Muscle of leg (tissue), 11 donors: ENCODE results near the gene GGTA1. TPM values are rescaled to one million over a fixed set of nuclear protein-coding genes. Genes with fewer than 3 reads are reported as not detected.
A peak's percentile ranks its signal among the peaks of the same experiment; 100 is the strongest.
"Not testable (repeated sequence)": the region's sequence is repeated elsewhere in the genome, so short reads cannot be mapped to it uniquely, and the experiment has no call there.

Experiments
- DNase-seq: peaks from one replicate; pipeline ENCODE4 v3.0.0; 2013
- H3K27ac ChIP-seq: one replicate; pipeline ENCODE4 v1.5.1; 2013; ENCODE audit warnings: mild to moderate bottlenecking, low read length, control low read depth
- H3K27me3 ChIP-seq: one replicate; pipeline ENCODE4 v1.6.1; 2013; ENCODE audit warnings: low read length; ENCODE audit not compliant: control insufficient read depth, insufficient read depth
- H3K36me3 ChIP-seq: one replicate; pipeline ENCODE4 v1.6.1; 2013; ENCODE audit warnings: low read length; ENCODE audit not compliant: control insufficient read depth, insufficient read depth
- H3K4me1 ChIP-seq: one replicate; pipeline ENCODE4 v1.6.1; 2013; ENCODE audit warnings: low read length; ENCODE audit not compliant: control insufficient read depth, insufficient read depth
- H3K4me3 ChIP-seq: one replicate; pipeline ENCODE4 v1.5.1; 2013; ENCODE audit warnings: low read length, control low read depth
- H3K9me3 ChIP-seq: replicated peaks from 2 replicates; pipeline ENCODE4 v1.6.1; 2013; ENCODE audit warnings: low read depth, low read length; ENCODE audit not compliant: control insufficient read depth
- WGBS: methylation state at CpG from one replicate; pipeline ENCODE4 v1.1.5; 2013; ENCODE audit warnings: missing lambda C conversion rate; ENCODE audit not compliant: insufficient coverage; 5-methylcytosine and 5-hydroxymethylcytosine counted together
- polyA plus RNA-seq, 8 donors: library from polyadenylated mRNA; unstranded; fragments of 120-200 nt; gene quantifications; one replicate each; pipeline versions ENCODE4 v1.2.1 to v1.2.3, GENCODE V29; 2013; ENCODE audit warnings: inconsistent platforms in 1 of 8, low replicate concordance in 1 of 8; ENCODE audit not compliant: insufficient read length in 8 of 8, insufficient read depth in 1 of 8
- total RNA-seq: library from RNA; stranded (reverse); fragments of 120-200 nt; gene quantifications from one replicate; pipeline ENCODE4 v1.2.4, GENCODE V29; 2013

The GGTA1 gene
- total and polyA plus RNA-seq, 9 donors = 8.6 to 14.7 (median 10.4) TPM

DNA sequence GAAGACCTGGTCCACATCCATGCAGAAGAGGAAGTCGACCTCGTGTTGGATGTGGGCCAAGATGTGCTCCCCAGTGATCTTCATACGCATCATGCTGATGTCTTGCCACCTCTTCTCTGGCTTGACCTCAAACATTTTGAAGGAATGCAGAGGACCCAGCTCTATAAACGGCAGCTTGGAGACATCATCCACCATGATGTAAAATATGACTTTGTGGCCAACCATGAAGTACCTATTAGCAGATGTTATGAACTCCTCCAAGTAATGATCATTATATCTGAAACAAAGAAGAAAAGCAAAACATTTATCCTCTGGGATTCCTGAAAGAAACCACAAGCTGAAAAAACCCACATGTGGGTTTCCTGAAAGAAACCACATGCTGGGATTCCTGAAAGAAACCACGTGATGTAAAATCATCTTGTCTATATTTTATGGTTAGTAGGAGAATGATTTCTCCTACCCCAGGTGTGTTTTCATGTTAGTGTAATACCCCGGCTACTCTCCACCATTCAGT, 52.3 kb downstream of the GGTA1 start:
- WGBS = 45% methylated on average over 3 of the region's 6 CpGs

DNA sequence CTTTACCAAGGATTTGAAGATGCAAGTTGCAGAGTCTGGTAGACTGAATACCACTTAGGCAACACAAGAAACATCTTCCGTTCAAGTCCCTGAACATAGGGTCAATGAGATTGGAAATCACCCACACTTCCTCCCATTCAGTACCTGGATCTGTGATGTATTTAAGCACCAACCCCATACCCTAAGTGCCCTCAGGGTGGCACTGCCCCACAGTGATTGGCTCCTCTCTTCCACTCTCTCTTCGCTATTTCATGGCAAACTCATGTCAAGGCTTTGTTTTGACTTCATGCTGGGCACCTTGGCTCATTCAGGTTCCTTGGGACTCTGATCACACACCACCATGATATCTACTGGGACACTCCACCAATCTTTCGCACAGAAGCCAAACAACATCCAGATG, 53.7 kb downstream of the GGTA1 start:
- no peaks in the 10 kb centered on the region for H3K4me1 ChIP-seq
- 100% methylated on average over 2 of the region's 3 CpGs for WGBS
- H3K27ac ChIP-seq = no peak overlapping the region
- DNase-seq = no peak
- H3K9me3 ChIP-seq = no peaks in the 10 kb centered on the region
- no peaks in the 10 kb centered on the region for H3K36me3 ChIP-seq
- no peaks in the 10 kb centered on the region for H3K27me3 ChIP-seq
- H3K4me3 ChIP-seq = no peak overlapping the region

More for the DNA sequence above, 52.3 kb downstream of the GGTA1 start:
- Histone ChIP-seq H3K4me3 (no peak overlapping the region), H3K36me3 (no peaks in the 10 kb centered on the region), H3K27ac (no peak overlapping the region), H3K27me3 (no peaks in the 10 kb centered on the region), H3K9me3 (no peaks in the 10 kb centered on the region), H3K4me1 (no peaks in the 10 kb centered on the region)
- no peak for DNase-seq

DNA sequence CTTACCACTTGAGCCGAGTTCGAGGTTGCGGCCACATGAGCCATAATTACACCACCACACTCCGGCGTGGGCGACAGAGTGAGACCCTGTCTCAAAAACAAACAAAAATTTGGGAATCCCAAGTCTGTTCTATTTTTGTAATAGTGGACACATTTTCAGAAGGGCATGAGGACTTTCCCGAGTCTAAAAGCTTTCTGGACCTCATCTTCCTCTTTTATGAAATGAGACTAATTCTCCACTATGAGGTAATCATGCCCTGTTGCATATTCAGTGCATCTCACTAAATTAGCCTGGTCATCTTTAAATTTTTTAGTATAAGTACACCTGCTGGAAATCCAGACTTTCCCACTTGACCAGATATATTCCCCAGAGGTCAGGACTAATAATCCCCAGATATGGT, 55.7 kb downstream of the GGTA1 start:
- no peak for DNase-seq
- Histone ChIP-seq H3K9me3 (no peaks in the 10 kb centered on the region), H3K27ac (no peak overlapping the region), H3K36me3 (no peaks in the 10 kb centered on the region), H3K4me3 (no peak overlapping the region), H3K4me1 (no peaks in the 10 kb centered on the region), H3K27me3 (no peaks in the 10 kb centered on the region)
- WGBS = no CpG with 5 or more reads among the region's 7 CpGs

GRCh38 chr9:121441165-121441564, 58.5 kb downstream of the GGTA1 start:
- Histone ChIP-seq H3K27ac (no peak overlapping the region), H3K4me1 (no peaks in the 10 kb centered on the region), H3K36me3 (no peaks in the 10 kb centered on the region), H3K9me3 (no peaks in the 10 kb centered on the region), H3K4me3 (no peak overlapping the region), H3K27me3 (no peaks in the 10 kb centered on the region)
- no peak for DNase-seq
- 100% methylated on average over 1 of the region's 1 CpG for WGBS

GRCh38 chr9:121439711-121440664, 59.7 kb downstream of the GGTA1 start:
- Histone ChIP-seq H3K27me3 (no peaks in the 10 kb centered on the region), H3K4me1 (no peaks in the 10 kb centered on the region), H3K4me3 (no peak overlapping the region), H3K36me3 (no peaks in the 10 kb centered on the region), H3K9me3 (no peaks in the 10 kb centered on the region), H3K27ac (no peak overlapping the region)
- 60% methylated on average over 4 of the region's 8 CpGs for WGBS
- DNase-seq = peak; percentile 52

DNA sequence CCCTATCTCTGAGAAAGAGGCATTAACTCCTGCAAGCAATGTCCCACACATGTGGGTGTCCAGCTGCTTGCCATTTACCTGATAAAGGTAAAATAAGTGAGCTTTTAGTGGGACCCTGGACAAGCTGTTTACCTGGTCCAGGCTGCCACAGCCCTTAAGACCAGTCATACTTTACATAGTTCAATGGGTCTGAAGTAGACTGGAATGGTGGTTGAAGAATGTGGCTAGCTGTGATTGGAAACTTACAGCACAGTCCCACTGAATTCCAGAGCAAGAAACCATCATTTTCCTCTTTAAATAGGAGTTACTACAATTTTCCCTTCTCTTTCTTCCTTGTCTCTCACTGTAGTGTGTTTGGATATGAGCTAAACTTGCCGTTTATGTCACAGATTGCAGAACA, 60.6 kb downstream of the GGTA1 start:
- DNase-seq = no peak
- Histone ChIP-seq H3K36me3 (no peaks in the 10 kb centered on the region), H3K4me3 (no peak overlapping the region), H3K27me3 (no peaks in the 10 kb centered on the region), H3K9me3 (no peaks in the 10 kb centered on the region), H3K4me1 (no peaks in the 10 kb centered on the region), H3K27ac (no peak overlapping the region)
- no CpG with 5 or more reads among the region's 1 CpG for WGBS

GRCh38 chr9:121437891-121438290, 61.8 kb downstream of the GGTA1 start:
- no peak overlapping the region for H3K27ac ChIP-seq
- no peak for DNase-seq
- no peak overlapping the region for H3K4me3 ChIP-seq
- no CpG with 5 or more reads among the region's 3 CpGs for WGBS
- H3K4me1 ChIP-seq = no peaks in the 10 kb centered on the region
- no peaks in the 10 kb centered on the region for H3K9me3 ChIP-seq
- no peaks in the 10 kb centered on the region for H3K27me3 ChIP-seq
- no peaks in the 10 kb centered on the region for H3K36me3 ChIP-seq

DNA sequence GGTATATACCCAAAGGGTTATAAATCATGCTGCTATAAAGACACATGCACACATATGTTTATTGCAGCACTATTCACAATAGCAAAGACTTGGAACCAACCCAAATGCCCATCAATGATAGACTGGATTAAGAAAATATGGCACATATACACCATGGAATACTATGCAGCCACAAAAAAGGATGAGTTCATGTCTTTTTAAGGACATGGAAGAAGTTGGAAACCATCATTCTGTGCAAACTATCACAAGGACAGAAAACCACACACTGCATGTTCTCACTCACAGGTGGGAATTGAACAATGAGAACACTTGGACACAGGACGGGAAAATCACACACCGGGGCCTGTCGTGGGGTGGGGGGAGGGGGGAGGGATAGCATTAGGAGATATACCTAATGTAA, 62.6 kb downstream of the GGTA1 start:
- DNase-seq, H3K36me3 ChIP-seq, H3K9me3 ChIP-seq, H3K4me3 ChIP-seq, H3K4me1 ChIP-seq, H3K27ac ChIP-seq, H3K27me3 ChIP-seq: not testable (repeated sequence)
- no CpG with 5 or more reads among the region's 3 CpGs for WGBS

- H3K4me3 ChIP-seq = no peak overlapping the region
- no peaks in the 10 kb centered on the region for H3K36me3 ChIP-seq
- H3K27me3 ChIP-seq = no peaks in the 10 kb centered on the region
- H3K27ac ChIP-seq = no peak overlapping the region
- no peak for DNase-seq
- H3K9me3 ChIP-seq = no peaks in the 10 kb centered on the region
- no peaks in the 10 kb centered on the region for H3K4me1 ChIP-seq
Observed at GRCh38 chr9:121434969-121435368, 64.7 kb downstream of the GGTA1 start.

- DNase-seq = no peak
- Histone ChIP-seq H3K27ac (no peak overlapping the region), H3K4me3 (no peak overlapping the region), H3K9me3 (no peaks in the 10 kb centered on the region), H3K27me3 (no peaks in the 10 kb centered on the region), H3K4me1 (no peaks in the 10 kb centered on the region), H3K36me3 (no peaks in the 10 kb centered on the region)
- WGBS = 20% methylated on average over 1 of the region's 1 CpG
Observed at GRCh38 chr9:121427899-121428298, 71.7 kb downstream of the GGTA1 start.
